NCI-H748 (cell line): Measurements from ENCODE around the gene TMEM250.

Experiments
- DNase-seq: peaks from one replicate; lab custom pipeline; 2025; ENCODE audit not compliant: unreplicated experiment; lab: John Stamatoyannopoulos, UW

The TMEM250 gene

GRCh38 chr9:136133191-136133958 is 14.7 kb upstream of the TMEM250 start:
- peak; percentile 62 for DNase-seq

- DNase-seq, result no peak
These were observed 13.9 kb upstream of the TMEM250 start for GRCh38 chr9:136132512-136133050.

GRCh38 chr9:136131629-136132511 is 13.2 kb upstream of the TMEM250 start:
- DNase-seq, result no peak

- DNase-seq, result no peak
These were observed 10.5 kb upstream of the TMEM250 start for GRCh38 chr9:136129176-136129575.

GRCh38 chr9:136128436-136128835 is 9.8 kb upstream of the TMEM250 start:
- no peak for DNase-seq

GRCh38 chr9:136127313-136127712 is 8.6 kb upstream of the TMEM250 start:
- no peak for DNase-seq

GRCh38 chr9:136124976-136125692 is 6.5 kb upstream of the TMEM250 start:
- DNase-seq, result no peak

- peak; percentile 72 for DNase-seq
These were observed 4.0 kb upstream of the TMEM250 start for GRCh38 chr9:136122425-136123383.

GRCh38 chr9:136121801-136122200 is 3.1 kb upstream of the TMEM250 start:
- no peak for DNase-seq

GRCh38 chr9:136120438-136120844 is 1.8 kb upstream of the TMEM250 start:
- no peak for DNase-seq

- peak; percentile 28 for DNase-seq
These were observed 1.3 kb upstream of the TMEM250 start for GRCh38 chr9:136119883-136120393.

GRCh38 chr9:136119061-136119882 is 597 bp upstream of the TMEM250 start:
- DNase-seq, result no peak

- DNase-seq, result no peak
These were observed 757 bp downstream of the TMEM250 start for GRCh38 chr9:136117916-136118319.

GRCh38 chr9:136117291-136117915 is 1.3 kb downstream of the TMEM250 start:
- no peak for DNase-seq

- no peak for DNase-seq
These were observed 2.1 kb downstream of the TMEM250 start for GRCh38 chr9:136116360-136117098.

- no peak for DNase-seq
These were observed 2.9 kb downstream of the TMEM250 start for GRCh38 chr9:136115641-136116359.

- DNase-seq, result no peak
These were observed 3.5 kb downstream of the TMEM250 start for GRCh38 chr9:136115206-136115605.
